ENCODE data around the gene OR5M11. TPM values are rescaled to one million over a fixed set of nuclear protein-coding genes. Genes with fewer than 3 reads are reported as not detected.
"Not testable (repeated sequence)": the region's sequence is repeated elsewhere in the genome, so short reads cannot be mapped to it uniquely, and the experiment has no call there.

Gene OR5M11
- not detected for polyA plus RNA-seq (2013, experiment 1 of 2)
- polyA plus RNA-seq (2013, experiment 2 of 2), result not detected

GRCh38 chr11:56543157-56543556 lies at the start of gene OR5M11:
Gene OR5M11 (minus strand): TSS chr11:56543257. CDS start chr11:56543257, 0 bp downstream.
- no peak within 1 kb of the TSS for H3K4me3 ChIP-seq (ENCODE audit: low read length)
- H3K27ac ChIP-seq (ENCODE audit: low read depth, low read length), result no peak within 1 kb of the TSS
- H3K36me3 ChIP-seq (ENCODE audit: insufficient read depth, low read length), result no peaks in the 10 kb centered on the region
- no peaks in the 10 kb centered on the region for H3K9me3 ChIP-seq (ENCODE audit: insufficient read depth, low read depth, low read length)
- 98% methylated on average over 1 of the region's 2 CpGs for WGBS
- H3K4me1 ChIP-seq (ENCODE audit: insufficient read depth, low read length), result no peaks in the 10 kb centered on the region
- no peak within 1 kb of the TSS for H3K9ac ChIP-seq (ENCODE audit: low read depth, low read length)
- H3K27me3 ChIP-seq (ENCODE audit: insufficient read depth, low read length), result no peaks in the 10 kb centered on the region

GRCh38 chr11:56592088-56592717 lies 49.1 kb upstream of the OR5M11 start:
- H3K27ac ChIP-seq (ENCODE audit: low read depth, low read length); H3K4me1 ChIP-seq (ENCODE audit: insufficient read depth, low read length); H3K27me3 ChIP-seq (ENCODE audit: insufficient read depth, low read length); H3K36me3 ChIP-seq (ENCODE audit: insufficient read depth, low read length); H3K9ac ChIP-seq (ENCODE audit: low read depth, low read length); H3K4me3 ChIP-seq (ENCODE audit: low read length): not testable (repeated sequence)
- peaks cover 15% of the 10 kb centered on the region for H3K9me3 ChIP-seq (ENCODE audit: insufficient read depth, low read depth, low read length)
- WGBS, result 96% methylated on average over 18 of the region's 20 CpGs

GRCh38 chr11:56577621-56578020 lies 34.6 kb upstream of the OR5M11 start, which contains the start of gene OR5M10:
Gene OR5M10 (minus strand): TSS chr11:56577721. CDS start chr11:56577721, 0 bp downstream.
- Histone ChIP-seq H3K27me3 (ENCODE audit: insufficient read depth, low read length) (no peaks in the 10 kb centered on the region), H3K9ac (ENCODE audit: low read depth, low read length) (no peak within 1 kb of the TSS), H3K4me3 (ENCODE audit: low read length) (no peak within 1 kb of the TSS), H3K36me3 (ENCODE audit: insufficient read depth, low read length) (no peaks in the 10 kb centered on the region), H3K4me1 (ENCODE audit: insufficient read depth, low read length) (no peaks in the 10 kb centered on the region), H3K9me3 (ENCODE audit: insufficient read depth, low read depth, low read length) (no peaks in the 10 kb centered on the region), H3K27ac (ENCODE audit: low read depth, low read length) (no peak within 1 kb of the TSS)
- 96% methylated on average over 2 of the region's 3 CpGs for WGBS

- Histone ChIP-seq H3K27ac (ENCODE audit: low read depth, low read length) (no peak overlapping the region), H3K9ac (ENCODE audit: low read depth, low read length) (no peak overlapping the region), H3K4me1 (ENCODE audit: insufficient read depth, low read length) (no peaks in the 10 kb centered on the region), H3K36me3 (ENCODE audit: insufficient read depth, low read length) (no peaks in the 10 kb centered on the region), H3K4me3 (ENCODE audit: low read length) (no peak overlapping the region), H3K27me3 (ENCODE audit: insufficient read depth, low read length) (no peaks in the 10 kb centered on the region), H3K9me3 (ENCODE audit: insufficient read depth, low read depth, low read length) (no peaks in the 10 kb centered on the region)
- 90% methylated on average over 6 of the region's 6 CpGs for WGBS
Measured at GRCh38 chr11:56558574-56558973, 15.5 kb upstream of the OR5M11 start.

- H3K9me3 ChIP-seq (ENCODE audit: insufficient read depth, low read depth, low read length); H3K4me1 ChIP-seq (ENCODE audit: insufficient read depth, low read length); H3K27ac ChIP-seq (ENCODE audit: low read depth, low read length); H3K9ac ChIP-seq (ENCODE audit: low read depth, low read length); H3K27me3 ChIP-seq (ENCODE audit: insufficient read depth, low read length); H3K36me3 ChIP-seq (ENCODE audit: insufficient read depth, low read length); H3K4me3 ChIP-seq (ENCODE audit: low read length): not testable (repeated sequence)
- 94% methylated on average over 13 of the region's 13 CpGs for WGBS
Measured at GRCh38 chr11:56554691-56555090, 11.6 kb upstream of the OR5M11 start.

- H3K4me1 ChIP-seq (ENCODE audit: insufficient read depth, low read length), result no peaks in the 10 kb centered on the region
- no peaks in the 10 kb centered on the region for H3K27me3 ChIP-seq (ENCODE audit: insufficient read depth, low read length)
- WGBS, result 88% methylated on average over 6 of the region's 6 CpGs
- no peak overlapping the region for H3K9ac ChIP-seq (ENCODE audit: low read depth, low read length)
- no peak overlapping the region for H3K27ac ChIP-seq (ENCODE audit: low read depth, low read length)
- H3K9me3 ChIP-seq (ENCODE audit: insufficient read depth, low read depth, low read length), result no peaks in the 10 kb centered on the region
- H3K36me3 ChIP-seq (ENCODE audit: insufficient read depth, low read length), result no peaks in the 10 kb centered on the region
- H3K4me3 ChIP-seq (ENCODE audit: low read length), result no peak overlapping the region
Measured at GRCh38 chr11:56545531-56545930, 2.5 kb upstream of the OR5M11 start.

- Histone ChIP-seq H3K27ac (ENCODE audit: low read depth, low read length) (no peak overlapping the region), H3K9ac (ENCODE audit: low read depth, low read length) (no peak overlapping the region), H3K9me3 (ENCODE audit: insufficient read depth, low read depth, low read length) (no peaks in the 10 kb centered on the region), H3K4me3 (ENCODE audit: low read length) (no peak overlapping the region), H3K4me1 (ENCODE audit: insufficient read depth, low read length) (no peaks in the 10 kb centered on the region), H3K36me3 (ENCODE audit: insufficient read depth, low read length) (no peaks in the 10 kb centered on the region), H3K27me3 (ENCODE audit: insufficient read depth, low read length) (no peaks in the 10 kb centered on the region)
- WGBS, result 100% methylated on average over 1 of the region's 1 CpG
Measured at GRCh38 chr11:56543739-56544138, 682 bp upstream of the OR5M11 start.

- Histone ChIP-seq H3K4me1 (ENCODE audit: insufficient read depth, low read length) (no peaks in the 10 kb centered on the region), H3K4me3 (ENCODE audit: low read length) (no peak overlapping the region), H3K27ac (ENCODE audit: low read depth, low read length) (no peak overlapping the region), H3K36me3 (ENCODE audit: insufficient read depth, low read length) (no peaks in the 10 kb centered on the region), H3K9me3 (ENCODE audit: insufficient read depth, low read depth, low read length) (no peaks in the 10 kb centered on the region), H3K9ac (ENCODE audit: low read depth, low read length) (no peak overlapping the region), H3K27me3 (ENCODE audit: insufficient read depth, low read length) (no peaks in the 10 kb centered on the region)
- WGBS, result 91% methylated on average over 2 of the region's 3 CpGs
Measured at GRCh38 chr11:56533054-56533740, 9.9 kb downstream of the OR5M11 start.

GRCh38 chr11:56531856-56532255 lies 11.2 kb downstream of the OR5M11 start:
- Histone ChIP-seq H3K9me3 (ENCODE audit: insufficient read depth, low read depth, low read length) (no peaks in the 10 kb centered on the region), H3K27me3 (ENCODE audit: insufficient read depth, low read length) (no peaks in the 10 kb centered on the region), H3K36me3 (ENCODE audit: insufficient read depth, low read length) (no peaks in the 10 kb centered on the region), H3K9ac (ENCODE audit: low read depth, low read length) (no peak overlapping the region), H3K4me3 (ENCODE audit: low read length) (no peak overlapping the region), H3K27ac (ENCODE audit: low read depth, low read length) (no peak overlapping the region), H3K4me1 (ENCODE audit: insufficient read depth, low read length) (no peaks in the 10 kb centered on the region)
- 100% methylated on average over 1 of the region's 2 CpGs for WGBS

- WGBS, result 68% methylated on average over 5 of the region's 5 CpGs
- no peak overlapping the region for H3K4me3 ChIP-seq (ENCODE audit: low read length)
- no peaks in the 10 kb centered on the region for H3K9me3 ChIP-seq (ENCODE audit: insufficient read depth, low read depth, low read length)
- no peaks in the 10 kb centered on the region for H3K36me3 ChIP-seq (ENCODE audit: insufficient read depth, low read length)
- H3K4me1 ChIP-seq (ENCODE audit: insufficient read depth, low read length), result no peaks in the 10 kb centered on the region
- H3K27me3 ChIP-seq (ENCODE audit: insufficient read depth, low read length), result no peaks in the 10 kb centered on the region
- H3K9ac ChIP-seq (ENCODE audit: low read depth, low read length), result no peak overlapping the region
- no peak overlapping the region for H3K27ac ChIP-seq (ENCODE audit: low read depth, low read length)
Measured at GRCh38 chr11:56522008-56522407, 21.0 kb downstream of the OR5M11 start.

GRCh38 chr11:56513280-56513679 lies 29.8 kb downstream of the OR5M11 start:
- H3K27me3 ChIP-seq (ENCODE audit: insufficient read depth, low read length), result no peaks in the 10 kb centered on the region
- H3K9ac ChIP-seq (ENCODE audit: low read depth, low read length), result no peak overlapping the region
- H3K4me3 ChIP-seq (ENCODE audit: low read length), result no peak overlapping the region
- no peaks in the 10 kb centered on the region for H3K36me3 ChIP-seq (ENCODE audit: insufficient read depth, low read length)
- no peak overlapping the region for H3K27ac ChIP-seq (ENCODE audit: low read depth, low read length)
- no peaks in the 10 kb centered on the region for H3K9me3 ChIP-seq (ENCODE audit: insufficient read depth, low read depth, low read length)
- no peaks in the 10 kb centered on the region for H3K4me1 ChIP-seq (ENCODE audit: insufficient read depth, low read length)
- no CpG with 5 or more reads among the region's 1 CpG for WGBS
